HUES64 (cell line): Measurements from ENCODE around the gene SCFD2.
A peak's percentile ranks its signal among the peaks of the same experiment; 100 is the strongest.
"Not testable (repeated sequence)": the region's sequence is repeated elsewhere in the genome, so short reads cannot be mapped to it uniquely, and the experiment has no call there.

Experiments
- H3K27ac ChIP-seq: 2 replicates; pipeline ENCODE4 v1.7.0; 2013; ENCODE audit warnings: low read depth, low read length, inconsistent platforms
- H3K27me3 ChIP-seq: 2 replicates; pipeline ENCODE4 v1.6.1; 2013; ENCODE audit warnings: mild to moderate bottlenecking, low read length; ENCODE audit not compliant: insufficient read depth
- H3K36me3 ChIP-seq: 2 replicates; pipeline ENCODE4 v1.6.1; 2013; ENCODE audit warnings: mild to moderate bottlenecking, low read length; ENCODE audit not compliant: insufficient read depth
- H3K4me1 ChIP-seq: 2 replicates; pipeline ENCODE4 v1.6.1; 2013; ENCODE audit warnings: mild to moderate bottlenecking, low read length, moderate library complexity; ENCODE audit not compliant: insufficient read depth
- H3K4me3 ChIP-seq: 2 replicates; pipeline ENCODE4 v1.5.1; 2013; ENCODE audit warnings: mild to moderate bottlenecking, low read length, moderate library complexity
- H3K9ac ChIP-seq: 2 replicates; pipeline ENCODE4 v1.6.1; 2013; ENCODE audit warnings: mild to moderate bottlenecking, low read depth, low read length
- H3K9me3 ChIP-seq: 2 replicates; pipeline ENCODE4 v1.6.1; 2013; ENCODE audit warnings: low read depth, low read length; ENCODE audit not compliant: insufficient read depth
- WGBS: fragments of 150-250, 120-280 bp; methylation state at CpG from one replicate; pipeline ENCODE4 v1.1.7; 2013; ENCODE audit warnings: missing lambda C conversion rate; 5-methylcytosine and 5-hydroxymethylcytosine counted together

The SCFD2 gene

GRCh38 chr4:52841682-52842456 lies 524.0 kb downstream of the SCFD2 start:
- Histone ChIP-seq H3K27ac (no peak overlapping the region), H3K36me3 (no peaks in the 10 kb centered on the region), H3K9ac (no peak overlapping the region), H3K4me3 (no peak overlapping the region), H3K4me1 (peaks cover 65% of the 10 kb centered on the region), H3K9me3 (no peaks in the 10 kb centered on the region), H3K27me3 (no peaks in the 10 kb centered on the region)
- 76% methylated on average over 18 of the region's 18 CpGs for WGBS

DNA sequence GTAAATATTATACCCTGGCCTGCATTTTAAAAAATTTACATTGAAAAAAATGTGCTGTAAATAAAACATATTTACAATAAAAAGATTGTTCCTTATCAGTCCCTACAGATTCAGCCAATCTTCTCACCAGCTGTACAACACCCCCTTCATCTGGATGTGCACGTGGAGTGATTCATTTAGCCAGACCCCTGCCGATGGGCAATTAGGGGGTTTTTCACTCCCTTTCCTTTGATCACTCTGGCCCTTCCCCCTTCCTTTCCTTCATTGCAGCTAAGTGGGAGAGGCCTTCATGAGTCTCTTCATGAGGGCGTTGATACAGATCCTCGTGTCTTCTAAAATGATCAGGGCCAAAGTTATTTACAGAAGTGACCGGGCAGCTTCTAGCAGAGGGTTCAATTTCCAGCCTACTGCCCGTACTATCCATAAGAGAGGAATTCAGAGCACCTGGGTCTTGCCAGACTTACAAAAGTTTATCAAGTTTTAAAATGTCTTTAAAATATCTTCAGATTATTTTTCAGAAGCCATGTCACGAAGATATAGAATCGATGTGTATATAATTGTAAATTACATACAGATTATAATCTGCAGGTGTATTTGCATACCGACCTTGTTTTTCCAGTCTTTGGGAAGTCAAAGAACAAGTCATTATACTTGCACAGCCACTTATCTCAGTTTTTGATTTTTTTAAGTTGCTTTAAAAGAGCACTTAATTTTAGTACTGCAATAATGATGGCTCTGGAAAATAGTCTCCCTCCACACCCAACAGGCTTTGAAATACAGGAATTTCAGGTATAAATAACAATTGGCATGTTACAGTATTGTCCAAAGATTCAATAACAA lies 525.1 kb downstream of the SCFD2 start:
- Histone ChIP-seq H3K9ac (no peak overlapping the region), H3K27ac (no peak overlapping the region), H3K4me3 (no peak overlapping the region), H3K36me3 (no peaks in the 10 kb centered on the region), H3K9me3 (no peaks in the 10 kb centered on the region), H3K4me1 (peaks cover 75% of the 10 kb centered on the region), H3K27me3 (no peaks in the 10 kb centered on the region)
- 36% methylated on average over 7 of the region's 9 CpGs for WGBS

GRCh38 chr4:52838729-52839586 lies 526.9 kb downstream of the SCFD2 start:
- H3K4me3 ChIP-seq, result no peak overlapping the region
- no peaks in the 10 kb centered on the region for H3K36me3 ChIP-seq
- no peaks in the 10 kb centered on the region for H3K27me3 ChIP-seq
- H3K9ac ChIP-seq, result no peak overlapping the region
- peaks cover 88% of the 10 kb centered on the region for H3K4me1 ChIP-seq
- 86% methylated on average over 10 of the region's 10 CpGs for WGBS
- no peak overlapping the region; the same call in 1 of the 2 replicates for H3K27ac ChIP-seq
- H3K9me3 ChIP-seq, result no peaks in the 10 kb centered on the region

DNA sequence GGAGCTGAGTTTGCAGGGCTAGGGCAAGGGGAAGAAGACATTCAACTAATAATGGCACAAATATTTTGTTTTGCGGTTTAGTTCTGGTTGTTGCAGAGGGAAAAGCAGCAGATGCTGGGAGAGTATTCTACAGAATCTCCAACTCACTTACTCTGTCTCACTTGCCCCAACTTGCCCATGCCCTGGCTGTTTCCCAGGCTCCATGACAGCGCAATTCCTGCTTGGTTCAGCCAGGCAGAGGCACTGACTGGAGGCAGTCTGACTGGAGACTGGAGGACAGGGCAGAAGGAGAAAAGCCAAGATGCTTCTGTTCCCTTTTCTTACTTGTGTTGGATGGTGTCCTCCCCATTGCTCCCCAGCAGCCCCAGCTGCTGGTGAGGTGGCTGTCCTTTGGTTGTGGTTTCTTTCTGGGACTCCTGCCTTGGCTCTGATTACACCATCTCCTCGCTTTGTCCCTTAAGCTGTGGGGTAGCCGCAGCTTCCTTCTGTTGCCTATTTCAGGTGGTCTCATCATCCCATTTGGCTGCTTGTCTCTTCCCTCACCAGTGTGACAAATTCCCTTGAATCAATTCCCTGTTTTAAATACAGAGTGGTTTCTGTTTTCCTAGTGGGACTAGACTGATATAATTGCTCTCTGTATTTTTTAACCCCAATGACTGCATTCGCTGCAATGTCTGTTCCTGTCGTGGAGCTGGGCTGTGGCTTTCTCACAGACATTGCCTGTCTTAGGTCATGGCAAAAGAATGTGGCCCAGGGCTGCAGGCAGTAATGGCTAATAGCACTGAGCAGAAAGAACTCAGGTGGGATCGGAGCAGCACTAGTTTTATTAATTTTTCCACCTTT lies 527.9 kb downstream of the SCFD2 start:
- 81% methylated on average over 6 of the region's 7 CpGs for WGBS
- no peak overlapping the region; the same call in 1 of the 2 replicates for H3K27ac ChIP-seq
- no peak overlapping the region for H3K4me3 ChIP-seq
- peaks cover 84% of the 10 kb centered on the region for H3K4me1 ChIP-seq
- H3K36me3 ChIP-seq, result no peaks in the 10 kb centered on the region
- H3K27me3 ChIP-seq, result no peaks in the 10 kb centered on the region
- H3K9ac ChIP-seq, result no peak overlapping the region
- no peaks in the 10 kb centered on the region for H3K9me3 ChIP-seq

DNA sequence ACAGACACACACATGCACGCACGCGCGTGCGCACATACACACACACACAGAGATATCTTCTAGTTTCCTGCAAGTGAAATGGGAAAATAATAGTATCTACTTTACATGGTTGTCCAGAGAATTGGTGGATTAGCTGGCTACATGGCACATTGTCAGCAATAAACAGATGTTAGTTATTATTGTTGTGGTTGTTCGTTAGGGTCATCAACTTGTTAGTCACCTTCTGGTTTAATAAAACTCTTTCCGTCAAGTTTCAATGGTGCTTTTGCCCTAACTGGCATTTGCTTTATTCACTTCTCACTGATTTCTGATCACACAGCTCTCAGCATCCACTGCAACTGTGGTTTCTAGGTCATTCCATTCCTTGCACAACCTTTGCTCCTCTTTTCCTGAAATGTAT lies 529.2 kb downstream of the SCFD2 start:
- WGBS, result 92% methylated on average over 2 of the region's 7 CpGs
- peak overlapping the region; percentile 81 for H3K27ac ChIP-seq
- no peak overlapping the region for H3K9ac ChIP-seq
- H3K4me3 ChIP-seq, result no peak overlapping the region
- no peaks in the 10 kb centered on the region for H3K27me3 ChIP-seq
- H3K9me3 ChIP-seq, result no peaks in the 10 kb centered on the region
- peaks cover 71% of the 10 kb centered on the region for H3K4me1 ChIP-seq
- no peaks in the 10 kb centered on the region for H3K36me3 ChIP-seq

DNA sequence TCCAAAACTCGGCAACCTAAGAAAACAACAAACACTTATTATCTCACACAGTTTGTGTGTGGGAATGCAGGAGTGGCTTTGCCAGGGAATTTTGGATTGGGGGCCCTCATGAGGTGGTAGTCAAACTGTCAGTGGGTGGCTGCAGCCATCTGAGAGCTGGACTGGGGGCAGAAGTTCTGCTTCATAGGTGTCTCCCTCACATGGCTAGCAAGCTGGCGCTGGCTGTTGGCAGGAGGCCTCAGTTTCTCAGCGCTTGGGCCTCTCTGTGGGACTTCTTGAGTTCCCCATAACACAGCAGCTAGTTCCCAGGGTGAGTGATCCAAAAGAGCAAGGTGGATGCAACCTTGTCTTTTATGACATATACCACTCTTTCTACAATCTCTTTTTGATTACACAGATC lies 529.7 kb downstream of the SCFD2 start:
- peaks cover 66% of the 10 kb centered on the region for H3K4me1 ChIP-seq
- no peaks in the 10 kb centered on the region for H3K36me3 ChIP-seq
- 92% methylated on average over 2 of the region's 3 CpGs for WGBS
- H3K27ac ChIP-seq, result peak overlapping the region; percentile 81
- H3K9me3 ChIP-seq, result no peaks in the 10 kb centered on the region
- peak overlapping the region; percentile 12; the same call in 1 of the 2 replicates for H3K9ac ChIP-seq
- no peaks in the 10 kb centered on the region for H3K27me3 ChIP-seq
- no peak overlapping the region for H3K4me3 ChIP-seq

DNA sequence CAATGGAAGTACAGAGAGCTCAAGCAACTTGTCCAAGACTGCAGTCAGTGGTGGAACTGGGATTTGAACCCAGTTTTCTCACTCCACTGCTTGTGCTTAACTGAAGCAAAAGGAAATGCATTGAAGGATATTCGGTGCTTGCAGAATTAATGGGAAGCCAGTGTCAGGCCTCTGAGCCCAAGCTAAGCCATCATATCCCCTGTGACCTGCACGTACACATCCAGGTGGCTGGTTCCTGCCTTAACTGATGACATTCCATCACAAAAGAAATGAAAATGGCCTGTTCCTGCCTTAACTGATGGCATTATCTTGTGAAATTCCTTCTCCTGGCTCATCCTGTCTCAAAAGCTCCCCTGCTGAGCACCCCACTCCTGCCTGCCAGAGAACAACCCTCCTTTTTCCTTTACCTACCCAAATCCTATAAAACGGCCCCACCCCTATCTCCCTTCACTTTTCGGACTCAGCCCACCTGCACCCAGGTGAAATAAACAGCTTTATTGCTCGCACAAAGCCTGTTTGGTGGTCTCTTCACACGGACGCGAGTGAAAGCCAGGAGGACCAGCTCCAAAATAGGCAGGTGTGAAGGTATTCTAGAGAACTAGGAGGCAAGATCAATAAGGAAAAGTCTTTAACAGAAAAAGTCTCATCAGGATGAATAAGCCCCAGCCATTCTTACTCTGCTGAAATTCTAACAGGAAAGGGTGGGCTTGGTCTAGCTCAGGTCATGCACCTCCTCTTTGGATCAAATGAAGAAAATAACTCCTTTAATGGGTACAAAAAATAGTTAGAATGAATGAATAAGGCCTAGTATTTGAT lies 531.0 kb downstream of the SCFD2 start:
- H3K9me3 ChIP-seq, H3K4me3 ChIP-seq, H3K36me3 ChIP-seq, H3K27me3 ChIP-seq: not testable (repeated sequence)
- WGBS, result 7% methylated on average over 8 of the region's 8 CpGs
- H3K27ac ChIP-seq, result peak overlapping the region; percentile 90
- H3K4me1 ChIP-seq, result peaks cover 53% of the 10 kb centered on the region
- H3K9ac ChIP-seq, result peak overlapping the region; percentile 58

DNA sequence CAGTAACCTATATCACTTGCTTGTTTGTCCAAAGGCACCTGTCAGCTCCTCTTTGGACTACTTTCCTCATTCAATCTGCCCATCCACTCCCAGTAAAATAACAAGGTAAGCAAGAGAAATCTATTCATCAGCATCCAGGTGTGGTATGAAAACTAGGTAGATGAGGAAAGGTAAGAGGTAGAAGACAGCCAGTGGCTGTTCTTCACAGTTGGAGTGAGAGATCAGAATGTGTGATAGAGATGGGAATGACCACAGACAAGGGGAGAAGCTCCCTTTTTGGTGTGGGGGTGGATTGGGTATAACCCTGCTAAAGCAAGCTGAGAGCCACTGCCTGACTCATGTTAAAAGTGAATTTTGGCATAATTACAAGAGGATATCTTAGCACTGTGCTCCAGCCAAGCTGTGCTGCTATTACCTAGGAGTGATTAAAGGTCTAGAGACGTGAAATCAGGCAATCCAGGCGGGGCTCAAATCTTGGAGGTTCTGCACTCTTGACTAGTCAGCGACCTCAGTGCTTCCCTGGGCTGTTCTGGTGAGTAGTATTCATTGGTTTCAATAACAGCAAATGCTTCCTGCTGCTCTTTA lies 531.8 kb downstream of the SCFD2 start:
- Histone ChIP-seq H3K27ac (peak overlapping the region; percentile 90), H3K4me3 (no peak overlapping the region), H3K27me3 (no peaks in the 10 kb centered on the region), H3K9ac (peak overlapping the region; percentile 18; the same call in 1 of the 2 replicates), H3K9me3 (no peaks in the 10 kb centered on the region), H3K36me3 (no peaks in the 10 kb centered on the region), H3K4me1 (peaks cover 45% of the 10 kb centered on the region)
- WGBS, result 76% methylated on average over 3 of the region's 3 CpGs

DNA sequence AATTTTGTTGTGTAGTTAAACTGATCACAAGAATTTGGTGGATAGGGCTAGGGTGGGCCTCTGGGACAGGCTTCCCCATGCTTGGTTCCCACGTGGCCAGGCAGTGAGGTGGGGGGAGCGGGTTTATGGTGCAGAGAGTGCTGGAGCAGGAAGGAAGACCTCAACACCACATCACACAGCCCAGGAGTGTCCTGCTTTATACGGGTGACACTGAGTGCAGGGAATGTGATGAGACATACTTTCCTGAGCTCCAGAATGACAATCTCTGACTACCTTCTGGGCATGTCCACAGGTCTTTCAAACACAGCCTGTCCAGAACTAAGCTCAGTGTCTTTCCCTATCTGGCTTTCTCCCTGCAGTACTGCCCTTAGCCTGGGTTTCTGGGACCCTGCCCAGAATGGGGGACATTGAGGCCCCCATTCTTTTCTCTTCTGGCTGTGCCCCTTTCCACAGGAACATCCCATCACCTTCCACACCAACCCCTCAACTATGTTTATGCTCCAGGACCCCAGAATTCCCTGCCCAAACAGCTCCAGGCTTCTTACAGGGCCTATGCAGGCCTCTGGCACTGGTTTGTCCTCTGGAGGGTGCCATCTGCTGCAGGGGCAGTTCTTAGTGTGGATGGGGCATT lies 540.3 kb downstream of the SCFD2 start:
- H3K9me3 ChIP-seq, result no peaks in the 10 kb centered on the region

More for the DNA sequence above, 540.3 kb downstream of the SCFD2 start:
- WGBS, result 50% methylated on average over 2 of the region's 3 CpGs
- no peak overlapping the region for H3K4me3 ChIP-seq
- no peaks in the 10 kb centered on the region for H3K27me3 ChIP-seq
- no peaks in the 10 kb centered on the region for H3K4me1 ChIP-seq
- no peak overlapping the region for H3K27ac ChIP-seq
- no peak overlapping the region for H3K9ac ChIP-seq
- no peaks in the 10 kb centered on the region for H3K36me3 ChIP-seq
